Suprapubic skin (tissue), 4 donors: ENCODE data around the gene USP6.

Experiments used
- POLR2A ChIP-seq, 2 donors: fragments of 450-650 bp; IDR thresholded peaks; one replicate each; pipeline ENCODE4 v1.6.1; 2017; ENCODE audit warnings: antibody characterized with exemption in 2 of 2, mild to moderate bottlenecking in 2 of 2, moderate library complexity in 2 of 2
- POLR2AphosphoS5 ChIP-seq, 3 donors: sonication (generic); formaldehyde crosslinking; IDR thresholded peaks; one replicate each; pipeline ENCODE4 v1.6.1; 2017; ENCODE audit warnings: antibody characterized with exemption in 3 of 3

GRCh38 chr17:5203908-5204294 lies 88.1 kb downstream of the USP6 start:
- TF ChIP-seq POLR2A (IDR thresholded peaks at IDR 0.05) (no peak), POLR2AphosphoS5 (IDR thresholded peaks at IDR 0.05) (no peak)
